ENCODE measurements around the gene OARD1. TPM values are rescaled to one million over a fixed set of nuclear protein-coding genes. Genes with fewer than 3 reads are reported as not detected.

OARD1 gene
- total RNA-seq, 1 experiment from 2014 or later, result 12.1 TPM

- Histone ChIP-seq H3K9me2 (replicated peaks; ENCODE audit: low read length) (no peaks in the 10 kb centered on the region), H3F3A (ENCODE audit: low read length, unreplicated experiment) (peaks cover 6% of the 10 kb centered on the region), H4K20me1 (ENCODE audit: low read length) (0 out of 2 replicates have a peak, but pooled peaks cover 5% of the 10 kb centered on the region), H3K4me1 (ENCODE audit: insufficient read depth, low read length) (no peaks in the 10 kb centered on the region), H3K36me3 (ENCODE audit: low read depth, low read length) (peaks cover 16% of the 10 kb centered on the region), H3K4me2 (ENCODE audit: low read length) (no peak overlapping the region), H3K9me3 (ENCODE audit: low read length) (no peaks in the 10 kb centered on the region), H3K4me3 (ENCODE audit: low read length) (no peak overlapping the region), H3K27me3 (ENCODE audit: low read length) (no peaks in the 10 kb centered on the region), H3K27ac (ENCODE audit: low read length) (no peak overlapping the region), H2AFZ (ENCODE audit: low read length) (no peak overlapping the region), H3K79me2 (ENCODE audit: low read length) (no peaks in the 10 kb centered on the region), H3K9ac (ENCODE audit: low read length) (no peak overlapping the region)
- intact Hi-C loops (cut with micrococcal nuclease), result no loop called here
- DNase-seq (no peak), ATAC-seq (no peak)
- TF ChIP-seq EZH2phosphoT487 (IDR thresholded peaks at IDR 0.05; ENCODE audit: borderline replicate concordance, low read length) (no peak), CTCF (conservative IDR thresholded peaks at IDR 0.05; ENCODE audit: low read depth, low read length) (no peak), EZH2 (IDR thresholded peaks at IDR 0.05; ENCODE audit: low read length, unreplicated experiment) (no peak)
- ChIA-PET POLR2A (ENCODE audit: unreplicated experiment) (no interaction called here), CTCF (no interaction called here)
- BruUV-seq (replicated peaks), result no TSS peak
Measured at GRCh38 chr6:41103847-41104246, 31.7 kb upstream of the OARD1 start.

- H3F3A ChIP-seq (ENCODE audit: low read length, unreplicated experiment), result peaks cover 6% of the 10 kb centered on the region
- no peaks in the 10 kb centered on the region for H3K79me2 ChIP-seq (ENCODE audit: low read length)
- ATAC-seq, result no peak
- ChIA-PET POLR2A (ENCODE audit: unreplicated experiment) (no interaction called here), CTCF (no interaction called here)
- no peak overlapping the region for H3K4me3 ChIP-seq (ENCODE audit: low read length)
- H3K9me3 ChIP-seq (ENCODE audit: low read length), result no peaks in the 10 kb centered on the region
- no peaks in the 10 kb centered on the region for H3K9me2 ChIP-seq (replicated peaks; ENCODE audit: low read length)
- no peak overlapping the region for H2AFZ ChIP-seq (ENCODE audit: low read length)
- TF ChIP-seq EZH2 (IDR thresholded peaks at IDR 0.05; ENCODE audit: low read length, unreplicated experiment) (no peak), CTCF (conservative IDR thresholded peaks at IDR 0.05; ENCODE audit: low read depth, low read length) (no peak), EZH2phosphoT487 (IDR thresholded peaks at IDR 0.05; ENCODE audit: borderline replicate concordance, low read length) (no peak)
- no peak overlapping the region for H3K27ac ChIP-seq (ENCODE audit: low read length)
- peaks cover 46% of the 10 kb centered on the region for H3K36me3 ChIP-seq (ENCODE audit: low read depth, low read length)
- intact Hi-C loops (cut with micrococcal nuclease), result no loop called here
- H4K20me1 ChIP-seq (ENCODE audit: low read length), result 0 out of 2 replicates have a peak, but pooled peaks cover 12% of the 10 kb centered on the region
- H3K9ac ChIP-seq (ENCODE audit: low read length), result no peak overlapping the region
- no peaks in the 10 kb centered on the region for H3K27me3 ChIP-seq (ENCODE audit: low read length)
- no TSS peak for BruUV-seq (replicated peaks)
- no peaks in the 10 kb centered on the region for H3K4me1 ChIP-seq (ENCODE audit: insufficient read depth, low read length)
- no peak for DNase-seq
- no peak overlapping the region for H3K4me2 ChIP-seq (ENCODE audit: low read length)
Measured at GRCh38 chr6:41100871-41101287, 28.7 kb upstream of the OARD1 start.

DNA sequence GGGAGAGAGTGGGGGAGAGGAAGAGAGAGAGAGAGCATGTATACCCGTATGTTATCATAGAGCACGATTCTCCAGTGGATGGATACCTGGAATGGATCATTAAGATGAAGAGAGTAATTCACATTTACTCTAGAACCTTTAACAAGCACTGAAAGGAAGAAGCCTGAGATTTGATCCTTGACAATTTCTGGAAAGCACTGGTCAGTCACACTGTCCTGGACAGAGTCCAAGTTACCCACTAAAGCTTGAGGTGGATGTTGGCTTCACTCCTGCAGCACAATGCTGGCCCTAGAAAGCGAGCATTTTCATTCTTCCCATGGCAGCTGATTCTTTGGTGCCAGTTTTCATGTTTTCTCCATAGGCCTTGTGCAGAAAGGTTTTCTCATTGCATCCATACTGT is 26.2 kb upstream of the OARD1 start:
- Histone ChIP-seq H3K9ac (ENCODE audit: low read length) (no peak overlapping the region), H3K4me3 (ENCODE audit: low read length) (no peak overlapping the region), H3K9me2 (replicated peaks; ENCODE audit: low read length) (no peaks in the 10 kb centered on the region), H2AFZ (ENCODE audit: low read length) (no peak overlapping the region), H4K20me1 (ENCODE audit: low read length) (0 out of 2 replicates have a peak, but pooled peaks cover 12% of the 10 kb centered on the region), H3F3A (ENCODE audit: low read length, unreplicated experiment) (peaks cover 6% of the 10 kb centered on the region), H3K4me2 (ENCODE audit: low read length) (no peak overlapping the region), H3K9me3 (ENCODE audit: low read length) (no peaks in the 10 kb centered on the region), H3K4me1 (ENCODE audit: insufficient read depth, low read length) (no peaks in the 10 kb centered on the region), H3K27me3 (ENCODE audit: low read length) (no peaks in the 10 kb centered on the region), H3K79me2 (ENCODE audit: low read length) (no peaks in the 10 kb centered on the region), H3K36me3 (ENCODE audit: low read depth, low read length) (peaks cover 69% of the 10 kb centered on the region), H3K27ac (ENCODE audit: low read length) (no peak overlapping the region)
- ChIA-PET CTCF (no interaction called here), POLR2A (ENCODE audit: unreplicated experiment) (no interaction called here)
- intact Hi-C loops (cut with micrococcal nuclease), result no loop called here
- TF ChIP-seq CTCF (conservative IDR thresholded peaks at IDR 0.05; ENCODE audit: low read depth, low read length), result no peak
- DNase-seq, result no peak
- no peak for ATAC-seq
- TSS peak; percentile 11 for BruUV-seq (replicated peaks)
